Measurements from ENCODE around the gene CSF2RB. TPM values are rescaled to one million over a fixed set of nuclear protein-coding genes. Genes with fewer than 3 reads are reported as not detected.

The CSF2RB gene
- total RNA-seq, 1 donor from 2014 or later, result 5.0 TPM

- Mint-ChIP-seq H3K4me3 (no peak overlapping the region), H3K4me1 (peaks cover 19% of the 10 kb centered on the region), H3K27me3 (peaks cover 9% of the 10 kb centered on the region), H3K9me3 (peaks cover 10% of the 10 kb centered on the region), H3K36me3 (ENCODE audit: low read depth) (peaks cover 4% of the 10 kb centered on the region), H3K27ac (no peak overlapping the region)
- no peak for DNase-seq
- intact Hi-C loops (cut with micrococcal nuclease), result no loop called here
Measured at GRCh38 chr22:36900225-36900624, 13.2 kb upstream of the CSF2RB start.

GRCh38 chr22:36900880-36901279 is 12.5 kb upstream of the CSF2RB start:
- intact Hi-C loops (cut with micrococcal nuclease), result no loop called here
- peaks cover 4% of the 10 kb centered on the region for H3K36me3 Mint-ChIP-seq (ENCODE audit: low read depth)
- peak overlapping the region; percentile 69 for H3K4me3 Mint-ChIP-seq
- no peak for DNase-seq
- peaks cover 9% of the 10 kb centered on the region for H3K27me3 Mint-ChIP-seq
- H3K9me3 Mint-ChIP-seq, result peaks cover 8% of the 10 kb centered on the region
- peak overlapping the region; percentile 87 for H3K27ac Mint-ChIP-seq
- peaks cover 19% of the 10 kb centered on the region for H3K4me1 Mint-ChIP-seq

- peak; percentile 80 for DNase-seq
- H3K27ac Mint-ChIP-seq, result peak overlapping the region; percentile 87
- peak overlapping the region; percentile 69 for H3K4me3 Mint-ChIP-seq
- H3K27me3 Mint-ChIP-seq, result peaks cover 12% of the 10 kb centered on the region
- peaks cover 4% of the 10 kb centered on the region for H3K36me3 Mint-ChIP-seq (ENCODE audit: low read depth)
- H3K4me1 Mint-ChIP-seq, result peaks cover 19% of the 10 kb centered on the region
- peaks cover 4% of the 10 kb centered on the region for H3K9me3 Mint-ChIP-seq
- intact Hi-C loops (cut with micrococcal nuclease), result no loop called here
Measured at GRCh38 chr22:36901411-36902142, 11.9 kb upstream of the CSF2RB start.

DNA sequence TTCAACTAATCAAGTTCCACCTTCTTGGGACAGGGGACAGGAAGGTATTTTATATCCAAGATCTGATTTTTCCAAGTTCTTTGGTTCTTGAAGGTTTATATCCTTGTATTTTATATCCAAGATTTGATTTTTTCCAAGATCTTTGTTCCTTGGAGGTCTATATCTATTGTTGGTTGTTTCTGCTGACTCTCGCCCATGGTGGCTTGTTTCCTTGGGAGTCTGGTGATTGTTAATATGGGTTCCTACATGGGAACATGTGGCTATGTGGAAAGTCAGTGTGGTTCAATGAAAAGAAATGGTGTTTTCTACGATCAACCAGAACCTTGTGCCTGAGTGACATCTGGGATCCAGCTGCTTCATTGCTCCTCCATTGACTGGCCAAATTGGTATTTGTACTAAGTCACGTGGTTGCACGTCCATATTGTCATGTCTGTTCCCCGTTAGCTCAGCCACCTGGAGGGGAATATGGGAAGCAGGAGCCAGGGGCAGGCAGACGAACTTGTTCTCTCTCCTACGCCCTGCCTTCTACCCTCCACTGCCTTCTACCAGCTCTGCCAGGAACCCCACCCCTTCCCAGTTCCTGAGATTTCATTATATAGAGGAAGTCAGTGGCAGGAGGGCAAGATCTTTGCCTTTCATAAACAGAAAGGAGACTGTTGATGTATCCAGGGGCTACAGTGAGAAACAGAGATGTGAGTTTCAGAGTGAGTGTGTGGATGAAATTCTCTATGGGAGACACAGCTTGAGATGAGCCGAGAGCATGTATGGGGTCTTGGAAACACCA is 11.1 kb upstream of the CSF2RB start:
- Mint-ChIP-seq H3K36me3 (ENCODE audit: low read depth) (peaks cover 2% of the 10 kb centered on the region), H3K27ac (no peak overlapping the region), H3K4me1 (peaks cover 19% of the 10 kb centered on the region), H3K27me3 (peaks cover 10% of the 10 kb centered on the region), H3K9me3 (peaks cover 4% of the 10 kb centered on the region), H3K4me3 (no peak overlapping the region)
- no peak for DNase-seq
- intact Hi-C loops (cut with micrococcal nuclease), result no loop called here

DNA sequence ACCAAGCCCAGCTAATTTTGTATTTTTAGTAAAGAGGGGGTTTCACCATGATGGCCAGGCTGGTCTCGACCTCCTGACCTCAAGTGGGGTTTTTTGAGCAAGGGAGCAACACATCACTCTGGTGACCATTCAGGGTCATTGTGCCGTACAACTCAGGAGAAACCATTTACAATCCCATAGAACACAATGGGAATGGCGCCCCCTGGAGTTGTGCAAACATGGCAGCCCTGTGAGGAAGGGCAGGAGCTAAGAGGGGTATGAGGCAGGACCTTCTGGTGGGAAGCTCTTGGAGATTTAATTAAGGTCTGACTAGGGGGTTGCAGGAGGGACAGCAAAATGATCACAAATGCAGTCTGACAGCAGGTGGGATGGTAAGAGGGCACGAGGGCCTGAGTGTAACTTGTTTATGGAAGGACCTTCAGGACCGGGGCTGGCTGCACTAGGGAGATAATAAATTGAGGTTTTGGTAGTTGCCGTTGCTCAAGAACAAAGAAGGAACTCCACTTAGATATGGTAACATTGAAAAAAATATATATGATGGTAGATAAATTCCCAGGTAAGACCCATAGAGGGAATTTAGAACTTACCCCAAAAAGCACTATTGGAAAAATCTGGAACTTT is 9.1 kb upstream of the CSF2RB start:
- Mint-ChIP-seq H3K27me3 (peaks cover 16% of the 10 kb centered on the region), H3K4me1 (peaks cover 17% of the 10 kb centered on the region), H3K36me3 (ENCODE audit: low read depth) (peaks cover 2% of the 10 kb centered on the region), H3K9me3 (peaks cover 4% of the 10 kb centered on the region), H3K27ac (no peak overlapping the region), H3K4me3 (no peak overlapping the region)
- intact Hi-C loops (cut with micrococcal nuclease), result no loop called here
- DNase-seq, result no peak

DNA sequence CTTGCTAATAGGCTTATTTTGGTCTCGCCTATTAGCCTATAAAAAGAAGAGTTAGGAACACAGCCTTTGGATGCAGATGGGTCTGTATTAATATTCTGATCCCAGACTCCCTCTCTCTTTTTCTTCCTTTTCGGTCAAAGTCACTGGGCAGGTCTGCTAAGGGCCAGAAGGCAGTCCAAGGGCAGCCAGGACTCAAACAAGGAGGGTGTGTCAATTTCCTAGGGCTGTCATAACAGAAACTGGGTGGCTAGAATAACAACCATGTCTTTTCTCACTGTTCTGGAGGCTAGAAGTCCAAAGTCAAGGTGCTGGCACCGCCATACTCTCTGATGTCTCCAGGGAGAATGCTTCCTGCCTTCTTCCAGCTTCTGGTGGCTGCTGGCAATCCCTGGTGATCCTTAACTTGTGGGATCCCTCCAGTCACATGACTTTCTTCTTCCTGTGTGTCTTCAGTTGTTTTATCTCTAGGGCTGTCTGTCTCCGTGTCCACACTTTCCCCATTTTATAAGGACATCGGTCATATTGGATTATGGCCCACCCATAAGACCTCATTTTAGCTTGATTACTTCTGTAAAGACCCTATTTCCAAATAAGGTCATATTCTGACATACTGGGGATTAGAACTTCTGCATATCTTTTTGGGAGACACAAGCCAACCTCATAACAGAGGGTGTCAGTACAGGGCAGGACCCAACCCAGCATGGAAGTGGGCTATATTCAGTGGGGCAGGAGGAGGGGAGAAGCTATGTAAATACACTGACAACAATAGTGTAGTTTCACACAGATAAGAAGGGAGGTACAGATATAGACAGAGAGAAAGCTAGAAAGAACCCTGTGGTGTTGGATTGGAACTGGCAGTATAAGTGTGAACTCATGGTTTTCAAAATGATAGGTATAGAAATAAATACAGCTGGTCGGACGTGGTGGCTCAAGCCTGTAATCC is 5.9 kb upstream of the CSF2RB start:
- peaks cover 2% of the 10 kb centered on the region for H3K4me1 Mint-ChIP-seq
- peaks cover 3% of the 10 kb centered on the region for H3K9me3 Mint-ChIP-seq
- no peak overlapping the region for H3K27ac Mint-ChIP-seq
- peaks cover 2% of the 10 kb centered on the region for H3K36me3 Mint-ChIP-seq (ENCODE audit: low read depth)
- peaks cover 35% of the 10 kb centered on the region for H3K27me3 Mint-ChIP-seq
- H3K4me3 Mint-ChIP-seq, result no peak overlapping the region
- intact Hi-C loops (cut with micrococcal nuclease), result no loop called here
- no peak for DNase-seq

DNA sequence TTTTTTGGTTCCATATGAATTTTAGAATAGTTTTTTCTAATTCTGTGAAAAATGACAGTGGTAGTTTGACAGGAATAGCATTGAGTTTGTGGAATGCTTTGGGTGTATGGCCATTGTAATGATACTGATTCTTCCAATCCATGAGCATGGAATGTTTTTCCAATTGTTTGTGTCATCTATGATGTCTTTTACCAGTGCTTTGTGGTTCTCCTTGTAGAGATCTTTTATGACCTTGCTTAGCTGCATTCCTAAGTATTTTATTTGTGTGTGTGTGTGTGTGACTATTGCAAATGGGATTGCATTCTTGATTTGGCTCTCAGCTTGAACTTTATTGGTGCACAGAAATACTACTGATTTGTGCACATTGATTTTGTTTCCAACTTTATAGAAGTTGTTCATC is 3.0 kb upstream of the CSF2RB start:
- intact Hi-C loops (cut with micrococcal nuclease), result no loop called here
- Mint-ChIP-seq H3K4me3 (no peak overlapping the region), H3K4me1 (peaks cover 6% of the 10 kb centered on the region), H3K36me3 (ENCODE audit: low read depth) (no peaks in the 10 kb centered on the region), H3K27ac (no peak overlapping the region), H3K27me3 (peaks cover 30% of the 10 kb centered on the region), H3K9me3 (peaks cover 3% of the 10 kb centered on the region)
- no peak for DNase-seq

DNA sequence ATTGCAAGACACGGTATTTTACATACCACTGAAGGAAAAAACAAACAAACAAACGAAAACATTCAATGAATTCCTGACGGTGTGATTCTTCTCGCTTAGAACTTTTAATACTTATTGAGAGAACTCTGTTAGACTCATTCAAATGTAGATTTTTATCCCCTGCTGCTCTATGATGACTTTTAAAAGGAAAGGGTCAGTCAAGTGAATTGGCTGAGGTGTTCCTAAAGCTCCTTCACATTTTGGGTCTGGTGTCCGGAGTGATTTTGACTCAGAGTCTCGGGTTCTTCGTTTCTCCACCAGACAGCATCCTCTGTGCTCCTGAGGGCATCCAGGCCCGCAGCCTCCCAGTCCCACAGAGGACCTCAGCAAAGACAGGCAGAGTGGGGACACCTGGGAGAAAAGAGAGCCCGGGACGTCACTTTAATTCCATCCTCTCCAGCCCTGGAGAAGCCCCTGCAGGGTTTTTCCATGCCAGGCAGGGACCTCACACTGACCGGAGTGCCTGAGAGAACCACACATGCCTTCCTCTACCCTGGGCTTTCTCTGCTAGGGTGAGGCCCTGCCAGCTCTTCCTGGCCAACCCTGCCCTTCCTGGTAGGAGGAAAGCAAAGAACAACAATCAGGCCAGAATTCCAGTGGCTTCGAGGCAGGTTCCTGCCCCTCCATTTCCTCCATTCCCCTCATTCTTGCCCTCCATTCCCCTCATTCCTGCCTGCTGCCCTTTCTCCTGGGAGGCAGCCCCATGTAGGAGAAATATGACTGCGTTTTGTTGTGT is 1.4 kb upstream of the CSF2RB start:
- no peak overlapping the region for H3K4me3 Mint-ChIP-seq
- peaks cover 3% of the 10 kb centered on the region for H3K9me3 Mint-ChIP-seq
- H3K36me3 Mint-ChIP-seq (ENCODE audit: low read depth), result no peaks in the 10 kb centered on the region
- intact Hi-C loops (cut with micrococcal nuclease), result no loop called here
- no peak overlapping the region for H3K27ac Mint-ChIP-seq
- H3K4me1 Mint-ChIP-seq, result peaks cover 6% of the 10 kb centered on the region
- peaks cover 32% of the 10 kb centered on the region for H3K27me3 Mint-ChIP-seq
- DNase-seq, result no peak

- Mint-ChIP-seq H3K27me3 (peaks cover 32% of the 10 kb centered on the region), H3K4me3 (peak overlapping the region; percentile 72), H3K9me3 (peaks cover under 1% of the 10 kb centered on the region), H3K4me1 (peaks cover 6% of the 10 kb centered on the region), H3K27ac (peak overlapping the region; percentile 60), H3K36me3 (ENCODE audit: low read depth) (no peaks in the 10 kb centered on the region)
- no peak for DNase-seq
- intact Hi-C loops (cut with micrococcal nuclease), result no loop called here
Measured at GRCh38 chr22:36912694-36913426, 568 bp upstream of the CSF2RB start.

- intact Hi-C loops (cut with micrococcal nuclease), result no loop called here
- Mint-ChIP-seq H3K36me3 (ENCODE audit: low read depth) (no peaks in the 10 kb centered on the region), H3K4me1 (peaks cover 6% of the 10 kb centered on the region), H3K9me3 (no peaks in the 10 kb centered on the region), H3K27ac (peak overlapping the region; percentile 78), H3K4me3 (peak overlapping the region; percentile 72), H3K27me3 (peaks cover 39% of the 10 kb centered on the region)
- DNase-seq, result no peak
Measured at GRCh38 chr22:36914390-36914752, 943 bp downstream of the CSF2RB start.

- peaks cover 1% of the 10 kb centered on the region for H3K36me3 Mint-ChIP-seq (ENCODE audit: low read depth)
- H3K27me3 Mint-ChIP-seq, result peaks cover 30% of the 10 kb centered on the region
- peaks cover 9% of the 10 kb centered on the region for H3K4me1 Mint-ChIP-seq
- DNase-seq, result no peak
- no peak overlapping the region for H3K27ac Mint-ChIP-seq
- H3K9me3 Mint-ChIP-seq, result no peaks in the 10 kb centered on the region
- H3K4me3 Mint-ChIP-seq, result no peak overlapping the region
- intact Hi-C loops (cut with micrococcal nuclease), result no loop called here
Measured at GRCh38 chr22:36916034-36916433, 2.6 kb downstream of the CSF2RB start.

DNA sequence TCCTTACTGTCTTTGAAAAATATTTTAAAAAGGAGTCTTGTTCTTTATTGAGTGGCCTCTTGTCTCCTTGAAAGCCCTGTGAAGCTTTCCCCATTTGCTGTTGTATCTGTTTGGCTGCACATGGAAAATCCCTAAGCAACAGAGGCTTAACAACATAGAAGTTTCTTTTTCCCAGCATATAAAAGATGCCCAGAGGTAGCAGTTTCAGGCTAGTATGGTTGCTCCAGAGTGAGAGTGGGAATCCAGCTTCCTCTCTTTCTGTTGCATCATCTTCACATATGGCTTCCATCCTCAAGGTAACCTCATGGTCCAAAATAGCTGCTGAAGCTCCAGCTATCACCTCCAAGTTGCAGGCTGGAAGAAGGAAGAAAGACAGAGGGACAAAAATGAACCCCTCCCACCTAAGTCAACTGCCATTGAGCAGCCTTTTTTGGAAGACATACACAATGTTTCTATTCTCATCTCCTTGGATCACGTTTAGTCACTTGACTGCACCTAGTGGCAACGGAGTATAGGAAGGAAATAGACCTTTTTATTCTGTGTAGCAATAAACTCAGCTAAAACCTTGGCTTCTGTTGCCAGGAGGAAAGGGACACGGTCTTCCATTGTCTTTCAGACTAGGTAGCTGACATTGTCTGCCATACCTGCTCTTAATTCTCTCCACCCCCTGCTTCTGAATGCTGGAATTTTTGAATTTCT is 5.3 kb downstream of the CSF2RB start:
- intact Hi-C loops (cut with micrococcal nuclease), result no loop called here
- no peaks in the 10 kb centered on the region for H3K9me3 Mint-ChIP-seq
- peaks cover 1% of the 10 kb centered on the region for H3K36me3 Mint-ChIP-seq (ENCODE audit: low read depth)
- H3K27me3 Mint-ChIP-seq, result peaks cover 22% of the 10 kb centered on the region
- no peak overlapping the region for H3K27ac Mint-ChIP-seq
- no peak overlapping the region for H3K4me3 Mint-ChIP-seq
- no peak for DNase-seq
- peaks cover 13% of the 10 kb centered on the region for H3K4me1 Mint-ChIP-seq
